ENCODE measurements around the gene IQCN.
A peak's percentile ranks its signal among the peaks of the same experiment; 100 is the strongest.

The IQCN gene

GRCh38 chr19:18309525-18310064 is 35.3 kb upstream of the IQCN start:
- no peak for DNase-seq (ENCODE audit: low spot score)
- Histone ChIP-seq H3K27ac (no peak overlapping the region), H3K4me3 (no peak overlapping the region)
- no peak for TF ChIP-seq CTCF (IDR thresholded peaks at IDR 0.05)

- TF ChIP-seq CTCF (IDR thresholded peaks at IDR 0.05) = no peak
- peak overlapping the region; percentile 93 to 97 for H3K27ac ChIP-seq
- H3K4me3 ChIP-seq = no peak overlapping the region
- DNase-seq (ENCODE audit: low spot score) = no peak
Measured at GRCh38 chr19:18308948-18309325, 34.7 kb upstream of the IQCN start.

GRCh38 chr19:18308051-18308947 is 34.0 kb upstream of the IQCN start:
- peak overlapping the region; percentile 39 for H3K4me3 ChIP-seq
- DNase-seq (ENCODE audit: low spot score) = no peak
- H3K27ac ChIP-seq = peak overlapping the region; percentile 93 to 97
- no peak for TF ChIP-seq CTCF (IDR thresholded peaks at IDR 0.05)

GRCh38 chr19:18307271-18307681 is 33.0 kb upstream of the IQCN start:
- TF ChIP-seq CTCF (IDR thresholded peaks at IDR 0.05) = no peak
- no peak for DNase-seq (ENCODE audit: low spot score)
- Histone ChIP-seq H3K4me3 (peak overlapping the region; percentile 39), H3K27ac (peak overlapping the region; percentile 93 to 97)

GRCh38 chr19:18306888-18307260 is 32.6 kb upstream of the IQCN start:
- DNase-seq (ENCODE audit: low spot score) = no peak
- H3K27ac ChIP-seq = peak overlapping the region; percentile 93 to 97
- TF ChIP-seq CTCF (IDR thresholded peaks at IDR 0.05) = no peak
- H3K4me3 ChIP-seq = peak overlapping the region; percentile 39

GRCh38 chr19:18306209-18306887 is 32.1 kb upstream of the IQCN start:
- Histone ChIP-seq H3K27ac (peak overlapping the region; percentile 93 to 97), H3K4me3 (peak overlapping the region; percentile 7)
- no peak for DNase-seq (ENCODE audit: low spot score)
- no peak for TF ChIP-seq CTCF (IDR thresholded peaks at IDR 0.05)
